DMS53 treated with DMSO at 0.1 percent for 48 hours (cell line): ENCODE results near the gene KCNN3.

Source experiments
- DNase-seq: peaks from one replicate; lab custom pipeline; 2025; ENCODE audit not compliant: unreplicated experiment; lab: John Stamatoyannopoulos, UW

KCNN3 gene

DNA sequence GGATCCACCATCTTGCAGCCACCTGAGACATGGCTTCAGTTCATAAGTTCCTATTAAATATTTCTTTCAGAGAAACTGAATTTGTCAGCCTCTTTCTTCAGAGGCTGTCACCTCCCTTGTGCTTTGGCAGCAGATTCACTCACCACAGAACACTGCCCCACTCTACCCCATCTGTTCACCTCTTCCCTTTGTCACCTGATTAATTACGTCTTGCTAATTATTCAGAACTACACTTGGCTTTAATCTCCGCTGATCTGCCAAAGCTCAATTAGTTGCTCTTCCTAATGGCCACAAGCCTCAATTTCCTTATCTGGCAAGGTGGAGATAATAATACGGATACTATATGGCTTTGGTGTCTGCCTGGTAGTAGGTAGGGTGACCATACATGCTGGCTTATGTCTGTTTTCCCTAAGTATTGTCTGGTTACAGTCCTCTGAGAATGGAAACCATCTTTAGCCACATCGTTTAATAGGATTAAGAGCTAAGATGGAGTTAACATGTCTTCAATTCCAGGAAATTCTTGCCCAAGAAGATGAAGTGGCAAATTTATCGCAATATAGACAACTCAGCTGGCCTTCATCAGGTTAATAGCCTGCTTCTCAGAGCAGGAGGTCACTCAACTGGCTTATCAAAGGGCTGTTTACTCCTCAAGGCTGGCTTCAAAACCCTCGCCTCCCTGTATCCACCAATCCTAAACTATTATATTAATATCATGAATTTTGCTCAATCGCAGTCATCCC, 203.9 kb downstream of the KCNN3 start:
- no peak for DNase-seq

DNA sequence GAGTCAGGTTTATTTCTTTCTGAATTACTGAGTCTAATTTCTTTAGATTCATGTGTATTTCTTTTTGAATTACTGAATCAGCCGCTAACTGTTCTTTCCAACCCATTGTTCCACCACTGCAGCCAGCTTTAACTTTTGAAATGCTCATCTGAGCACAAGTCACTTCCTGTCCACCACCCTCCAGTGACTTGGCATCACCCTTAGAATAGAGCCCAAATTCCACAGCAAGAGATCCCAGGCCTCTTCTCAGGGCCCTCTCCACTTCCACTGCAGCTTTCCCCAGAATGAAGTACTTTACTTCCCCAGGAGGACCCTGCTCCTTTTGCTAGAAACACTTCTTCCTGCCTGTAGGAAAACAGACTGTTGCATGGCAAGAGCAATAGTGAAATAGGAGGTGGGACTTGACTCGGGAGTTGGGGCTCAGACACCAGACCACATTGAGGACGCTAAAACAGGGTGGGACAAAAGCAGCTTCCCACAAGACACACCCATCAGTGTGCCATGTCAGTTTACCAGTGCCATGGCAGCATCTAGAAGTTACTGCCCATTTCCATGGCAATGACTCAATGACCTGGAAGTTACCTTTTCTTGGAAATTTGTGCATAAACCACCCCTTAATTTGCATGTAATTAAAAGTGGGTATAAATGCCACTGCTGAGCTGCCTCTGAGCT, 205.6 kb downstream of the KCNN3 start:
- no peak for DNase-seq

DNA sequence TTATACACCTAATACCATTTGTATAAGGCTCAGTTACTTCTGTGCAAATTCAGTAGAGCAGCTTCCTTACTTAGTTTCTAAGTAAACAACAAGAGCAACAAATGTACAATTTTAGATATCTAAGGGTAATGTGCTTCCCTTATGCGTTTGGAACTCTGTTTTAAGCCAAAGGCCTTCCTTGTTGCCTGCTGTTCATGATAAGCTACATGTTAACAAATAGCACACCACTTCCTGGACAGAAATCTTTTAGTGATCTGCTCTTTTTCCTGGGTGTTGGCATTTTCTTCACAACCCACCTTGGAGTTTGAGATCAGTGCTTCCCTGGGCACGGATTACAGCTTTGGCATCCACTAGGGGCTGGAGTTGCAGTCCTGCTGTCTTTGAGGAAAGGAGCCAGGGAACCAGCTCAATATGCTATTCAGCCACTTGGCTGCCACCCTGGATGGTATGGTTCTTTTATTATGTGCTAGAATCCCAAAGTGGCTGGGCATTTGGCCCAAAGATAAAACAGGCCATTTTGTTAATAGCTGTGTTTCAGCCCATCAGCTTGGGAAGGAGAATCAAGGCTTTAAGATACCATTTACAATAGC, 206.5 kb downstream of the KCNN3 start:
- no peak for DNase-seq

DNA sequence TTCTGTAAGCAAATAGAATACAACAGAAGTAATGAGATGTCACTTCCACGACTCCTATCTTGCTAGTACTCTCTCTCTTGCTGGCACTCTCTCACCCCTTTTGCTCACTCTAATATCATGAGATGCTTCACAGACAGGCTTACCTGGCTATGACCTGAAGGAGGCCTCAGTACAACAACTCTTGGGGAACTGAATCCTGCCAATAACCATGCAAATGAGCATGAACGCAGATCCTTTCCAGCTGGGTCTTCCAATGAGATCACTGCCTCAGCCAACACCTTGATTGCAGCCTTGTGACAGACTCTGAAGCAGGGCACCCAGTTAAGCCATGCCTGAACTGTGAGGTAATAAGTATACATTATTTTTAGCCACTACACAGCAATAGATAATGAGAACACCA, 209.0 kb downstream of the KCNN3 start:
- DNase-seq = no peak

DNA sequence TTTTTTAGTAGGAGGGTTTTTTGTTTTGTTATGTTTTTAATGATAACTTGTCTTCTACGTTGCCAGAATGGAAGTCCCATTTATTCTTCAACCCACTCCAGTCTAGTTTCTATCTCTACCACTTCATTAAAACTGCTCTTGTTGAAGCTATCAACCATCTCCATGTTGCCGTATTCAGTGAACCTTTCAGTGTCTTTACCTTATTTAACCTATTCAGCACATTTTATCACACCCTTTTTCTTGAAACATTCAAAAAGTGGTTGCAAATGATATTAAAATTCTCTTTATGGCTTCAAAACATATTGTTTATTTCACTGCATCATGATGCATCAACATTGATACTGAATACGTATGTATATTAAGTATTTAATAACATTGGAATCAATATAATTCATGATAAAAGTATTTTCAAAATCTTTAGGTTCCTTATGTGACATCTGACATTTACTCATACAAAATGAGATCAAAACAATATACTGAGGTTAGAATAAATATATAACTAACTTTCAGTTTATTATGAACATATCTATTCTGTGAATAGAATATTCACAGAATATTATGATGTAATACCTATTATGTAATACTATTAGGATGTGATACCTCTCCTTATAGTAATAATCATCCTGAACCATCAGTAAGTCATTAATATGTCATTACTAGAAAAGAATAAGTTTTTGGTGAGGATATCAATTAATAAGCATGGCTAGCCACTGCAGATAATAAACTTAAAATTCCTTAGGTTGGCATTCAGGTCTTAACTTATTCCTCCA, 210.1 kb downstream of the KCNN3 start:
- DNase-seq = no peak

DNA sequence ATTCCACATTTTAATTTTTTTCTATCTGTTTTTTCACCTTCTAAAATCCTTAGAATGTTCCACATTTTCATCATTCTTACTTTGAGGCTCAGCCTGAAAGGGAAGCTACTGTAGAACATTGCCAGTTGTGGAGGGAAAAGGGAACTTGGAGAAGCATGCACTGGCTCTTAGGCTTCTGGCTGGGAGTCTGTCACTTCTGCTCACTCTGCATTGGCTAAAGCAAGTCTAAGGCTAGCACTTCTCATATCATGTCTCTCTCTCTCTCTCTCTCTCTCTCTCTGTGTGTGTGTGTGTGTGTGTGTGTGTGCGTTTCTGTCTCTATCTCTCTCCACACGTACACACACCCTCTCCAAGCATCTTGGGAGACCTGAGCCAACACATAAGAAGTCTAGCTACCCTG, 212.5 kb downstream of the KCNN3 start:
- no peak for DNase-seq

DNA sequence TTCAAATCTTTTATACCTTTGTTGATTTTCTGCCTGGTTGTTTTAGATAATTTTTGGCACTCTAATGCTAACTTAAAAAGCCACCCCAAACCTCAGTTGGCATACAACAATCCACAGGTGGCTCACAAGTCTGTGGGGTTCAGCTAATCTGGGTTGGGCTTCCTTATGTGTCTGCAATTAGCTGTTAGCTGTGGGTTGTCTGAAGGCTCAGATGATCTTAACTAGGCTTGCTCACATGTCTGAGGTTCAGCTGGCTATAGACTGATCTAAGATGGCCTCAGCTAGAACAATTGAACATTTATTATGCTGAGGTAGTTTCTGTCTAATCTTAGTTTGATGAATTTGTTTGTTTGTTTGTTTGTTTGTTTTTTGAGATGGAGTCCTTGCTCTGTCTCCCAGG, 217.2 kb downstream of the KCNN3 start:
- no peak for DNase-seq
